Spleen (tissue), 11 donors: ENCODE results near the gene IFFO2. TPM values are rescaled to one million over a fixed set of nuclear protein-coding genes. Genes with fewer than 3 reads are reported as not detected.

Experiments
- DNase-seq: peaks from one replicate; pipeline ENCODE4 v3.0.0-alpha.2; 2020
- H3K27ac ChIP-seq, 8 donors: fragments of 200-600 bp; sonication (generic) in 7 of 8; 1 replicate in 4 of 8; 2 replicates in 4 of 8; pipeline versions ENCODE4 v1.5.0 to v1.8.0; 2016 to 2021; ENCODE audit warnings: inconsistent platforms in 4 of 8, mild to moderate bottlenecking in 4 of 8, moderate library complexity in 1 of 8
- H3K27me3 ChIP-seq, 7 donors: fragments of 200-600 bp; sonication (generic) in 6 of 7; replicated peaks in 1 of 7; 1 replicate in 4 of 7; 2 replicates in 3 of 7; pipeline versions ENCODE4 v1.5.0 to v1.8.0; 2016 to 2021; ENCODE audit warnings: inconsistent platforms in 3 of 7, mild to moderate bottlenecking in 1 of 7
- H3K36me3 ChIP-seq, 6 donors: fragments of 200-600 bp; sonication (generic) in 5 of 6; 1 replicate in 4 of 6; 2 replicates in 2 of 6; pipeline versions ENCODE4 v1.5.0 to v1.8.0; 2016 to 2021; ENCODE audit warnings: inconsistent platforms in 2 of 6
- H3K4me1 ChIP-seq, 6 donors: fragments of 200-600 bp; sonication (generic) in 5 of 6; 1 replicate in 3 of 6; 2 replicates in 3 of 6; pipeline versions ENCODE4 v1.5.0 to v1.8.0; 2016 to 2021; ENCODE audit warnings: inconsistent platforms in 3 of 6
- H3K4me3 ChIP-seq, 8 donors: fragments of 200-600 bp; sonication (generic) in 7 of 8; 1 replicate in 4 of 8; 2 replicates in 4 of 8; pipeline versions ENCODE4 v1.5.0 to v1.8.0; 2016 to 2021; ENCODE audit warnings: inconsistent platforms in 4 of 8, mild to moderate bottlenecking in 4 of 8, moderate library complexity in 2 of 8
- H3K9me3 ChIP-seq, 8 donors: fragments of 200-600 bp; sonication (generic) in 7 of 8; 1 replicate in 4 of 8; 2 replicates in 4 of 8; pipeline versions ENCODE4 v1.5.0 to v1.8.0; 2016 to 2021; ENCODE audit warnings: inconsistent platforms in 4 of 8
- CTCF ChIP-seq, 11 experiments: fragments of 200-600 bp in 7 of 11; fragments of 450-650 bp in 4 of 11; sonication (generic) in 4 of 11; IDR thresholded peaks in 8 of 11; conservative IDR thresholded peaks in 3 of 11; 1 replicate in 7 of 11; 2 replicates in 4 of 11; pipeline versions ENCODE4 v1.4.0 to v1.8.0; 2016 to 2021; ENCODE audit warnings: antibody characterized with exemption in 11 of 11, inconsistent platforms in 4 of 11, mild to moderate bottlenecking in 1 of 11
- POLR2A ChIP-seq, 3 donors: fragments of 450-650 bp; IDR thresholded peaks; one replicate each; pipeline ENCODE4 v1.5.1; 2017; ENCODE audit warnings: antibody characterized with exemption in 3 of 3, mild to moderate bottlenecking in 1 of 3
- POLR2AphosphoS5 ChIP-seq, 3 donors: sonication (generic); formaldehyde crosslinking; IDR thresholded peaks; one replicate each; pipeline ENCODE4 v1.5.1; 2017; ENCODE audit warnings: antibody characterized with exemption in 3 of 3
- WGBS, 5 donors: extraction: QIAGEN DNeasy Blood & Tissue Kit in 3 of 5; methylation state at CpG; one replicate each; pipeline versions ENCODE4 v1.1.5 to v1.1.7; 2013 to 2018; 5-methylcytosine and 5-hydroxymethylcytosine counted together
- intact Hi-C: fragments of 100-400 bp; cut with DNase I; formaldehyde crosslinking; loops from one replicate; pipeline ENCODE4 v1.15.0; 2023; ENCODE audit warnings: low total_unique reads
- polyA plus RNA-seq, 3 donors: library from polyadenylated mRNA; stranded (reverse); fragments of 200-250 nt; gene quantifications; one replicate each; pipeline ENCODE4 v1.2.1, GENCODE V29; 2013
- total RNA-seq, 7 donors: library from RNA; depleted of rRNA in 3 of 7; stranded (reverse); fragments of >200 nt in 3 of 7; fragmentation: NEBNext Ultra II Directional in 4 of 7; extraction: Animal tissue kit (Norgen Biotek cat#: 25700) in 4 of 7; gene quantifications; one replicate each; pipeline versions ENCODE4 v1.1.0 to v1.2.1, GENCODE V29; 2016 to 2021
- donor health status: healthy with polysubstance abuse.
- donor health status: DM: no; HTN: no; CAD: no; lungs with moderate emphysema.
- donor health status: DM: no; HTN: no; CAD: no.
- donor health status: Bipolar disorder and iron deficiency.
- donor health status: healthy.
- donor health status: DM: no; HTN: no; CAD: no.
- donor health status: DM: yes; HTN: yes; CAD: no.

IFFO2 gene
- total and polyA plus RNA-seq, 10 donors: 2.7 to 19.7 (median 14.8) TPM

GRCh38 chr1:18869847-18870594 is 86.5 kb downstream of the IFFO2 start:
- Histone ChIP-seq H3K4me3 (no peak overlapping the region), H3K27me3 (peaks cover 0 to 10% (median 0%) of the 10 kb centered on the region in 7 donors), H3K4me1 (peaks cover 0 to 6% (median under 1%) of the 10 kb centered on the region in 6 donors), H3K9me3 (no peaks in the 10 kb centered on the region), H3K36me3 (peaks cover 0 to 32% (median 6%) of the 10 kb centered on the region in 6 donors), H3K27ac (no peak overlapping the region)
- TF ChIP-seq CTCF (IDR thresholded peaks at IDR 0.05 in 8 of 11, conservative IDR thresholded peaks at IDR 0.05 in 3 of 11) (no peak), POLR2AphosphoS5 (IDR thresholded peaks at IDR 0.05) (no peak), POLR2A (IDR thresholded peaks at IDR 0.05) (no peak)
- intact Hi-C loops: no loop called here
- 80 to 86% (median 84%) methylated on average over 9 of the region's 9 CpGs for WGBS, 5 donors
- no peak for DNase-seq

- WGBS, 5 donors: 61 to 85% (median 78%) methylated on average over 9 to 12 of the region's 12 CpGs
- DNase-seq: no peak
- Histone ChIP-seq H3K36me3 (peaks cover 0 to 26% (median 6%) of the 10 kb centered on the region in 6 donors), H3K4me1 (peaks cover 0 to 6% (median 0%) of the 10 kb centered on the region in 6 donors), H3K27ac (no peak overlapping the region), H3K4me3 (no peak overlapping the region), H3K27me3 (peaks cover 0 to 12% (median 0%) of the 10 kb centered on the region in 7 donors), H3K9me3 (no peaks in the 10 kb centered on the region)
- intact Hi-C loops: no loop called here
- TF ChIP-seq POLR2AphosphoS5 (IDR thresholded peaks at IDR 0.05) (no peak), CTCF (IDR thresholded peaks at IDR 0.05 in 8 of 11, conservative IDR thresholded peaks at IDR 0.05 in 3 of 11) (no peak)
These were observed 87.6 kb downstream of the IFFO2 start for GRCh38 chr1:18868801-18869424.

- Histone ChIP-seq H3K9me3 (no peaks in the 10 kb centered on the region), H3K4me3 (no peak overlapping the region), H3K27me3 (peaks cover 0 to 12% (median 0%) of the 10 kb centered on the region in 7 donors), H3K4me1 (peaks cover 0 to 6% (median 0%) of the 10 kb centered on the region in 6 donors), H3K36me3 (peaks cover 0 to 20% (median 6%) of the 10 kb centered on the region in 6 donors), H3K27ac (no peak overlapping the region)
- intact Hi-C loops: no loop called here
- DNase-seq: no peak
- 74 to 84% (median 82%) methylated on average over 5 of the region's 5 CpGs for WGBS, 5 donors
- TF ChIP-seq CTCF (IDR thresholded peaks at IDR 0.05 in 8 of 11, conservative IDR thresholded peaks at IDR 0.05 in 3 of 11): no peak
These were observed 88.1 kb downstream of the IFFO2 start for GRCh38 chr1:18868354-18868753.

GRCh38 chr1:18866846-18867245 is 89.6 kb downstream of the IFFO2 start:
- peaks cover 0 to 6% (median 0%) of the 10 kb centered on the region in 6 donors for H3K4me1 ChIP-seq
- no peaks in the 10 kb centered on the region for H3K9me3 ChIP-seq
- no peak overlapping the region for H3K4me3 ChIP-seq
- DNase-seq: no peak
- peaks cover 0 to 18% (median 0%) of the 10 kb centered on the region in 7 donors for H3K27me3 ChIP-seq
- intact Hi-C loops: no loop called here
- WGBS, 5 donors: 86 to 95% (median 91%) methylated on average over 3 of the region's 3 CpGs
- TF ChIP-seq CTCF (IDR thresholded peaks at IDR 0.05 in 8 of 11, conservative IDR thresholded peaks at IDR 0.05 in 3 of 11) (no peak), POLR2A (IDR thresholded peaks at IDR 0.05) (no peak), POLR2AphosphoS5 (IDR thresholded peaks at IDR 0.05) (no peak)
- H3K36me3 ChIP-seq: peaks cover 0 to 5% (median 0%) of the 10 kb centered on the region in 6 donors
- H3K27ac ChIP-seq: no peak overlapping the region
